ENCODE measurements around the gene HAUS2. TPM values are rescaled to one million over a fixed set of nuclear protein-coding genes. Genes with fewer than 3 reads are reported as not detected.
"Not testable (repeated sequence)": the region's sequence is repeated elsewhere in the genome, so short reads cannot be mapped to it uniquely, and the experiment has no call there.

Gene HAUS2
- total RNA-seq, 1 donor from 2014 or later: 17.1 TPM

DNA sequence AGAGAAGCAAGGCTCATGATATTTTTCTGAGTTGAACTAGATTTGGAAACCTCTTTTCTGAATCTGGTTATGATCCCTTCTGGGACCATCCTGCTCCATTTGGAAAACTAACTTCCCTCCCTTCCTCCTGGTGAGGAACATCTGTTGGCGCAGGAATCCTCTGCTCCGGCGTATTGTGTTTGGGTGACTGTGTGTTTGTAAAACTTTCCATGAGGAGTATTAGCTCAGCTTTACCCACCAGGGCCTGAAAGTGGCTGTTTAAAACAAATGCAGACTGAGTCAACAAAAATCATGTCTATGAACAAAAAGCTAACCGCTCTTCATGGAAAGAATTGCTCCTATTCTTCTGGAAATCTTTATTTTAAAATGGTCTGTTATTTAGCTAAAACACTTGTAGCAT is 44.5 kb downstream of the HAUS2 start:
- peaks cover 23% of the 10 kb centered on the region for H3K4me1 ChIP-seq
- no peak overlapping the region for H3K4me3 ChIP-seq
- intact Hi-C loops (cut with DNase I): no loop called here
- H3K27me3 ChIP-seq: no peaks in the 10 kb centered on the region
- H3K36me3 ChIP-seq: no peaks in the 10 kb centered on the region
- H3K9me3 ChIP-seq: no peaks in the 10 kb centered on the region
- no peak for DNase-seq
- TF ChIP-seq, protein P1, sequence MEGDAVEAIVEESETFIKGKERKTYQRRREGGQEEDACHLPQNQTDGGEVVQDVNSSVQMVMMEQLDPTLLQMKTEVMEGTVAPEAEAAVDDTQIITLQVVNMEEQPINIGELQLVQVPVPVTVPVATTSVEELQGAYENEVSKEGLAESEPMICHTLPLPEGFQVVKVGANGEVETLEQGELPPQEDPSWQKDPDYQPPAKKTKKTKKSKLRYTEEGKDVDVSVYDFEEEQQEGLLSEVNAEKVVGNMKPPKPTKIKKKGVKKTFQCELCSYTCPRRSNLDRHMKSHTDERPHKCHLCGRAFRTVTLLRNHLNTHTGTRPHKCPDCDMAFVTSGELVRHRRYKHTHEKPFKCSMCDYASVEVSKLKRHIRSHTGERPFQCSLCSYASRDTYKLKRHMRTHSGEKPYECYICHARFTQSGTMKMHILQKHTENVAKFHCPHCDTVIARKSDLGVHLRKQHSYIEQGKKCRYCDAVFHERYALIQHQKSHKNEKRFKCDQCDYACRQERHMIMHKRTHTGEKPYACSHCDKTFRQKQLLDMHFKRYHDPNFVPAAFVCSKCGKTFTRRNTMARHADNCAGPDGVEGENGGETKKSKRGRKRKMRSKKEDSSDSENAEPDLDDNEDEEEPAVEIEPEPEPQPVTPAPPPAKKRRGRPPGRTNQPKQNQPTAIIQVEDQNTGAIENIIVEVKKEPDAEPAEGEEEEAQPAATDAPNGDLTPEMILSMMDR (IDR thresholded peaks at IDR 0.05): no peak
- no peak for ATAC-seq
- H3K27ac ChIP-seq: no peak overlapping the region

DNA sequence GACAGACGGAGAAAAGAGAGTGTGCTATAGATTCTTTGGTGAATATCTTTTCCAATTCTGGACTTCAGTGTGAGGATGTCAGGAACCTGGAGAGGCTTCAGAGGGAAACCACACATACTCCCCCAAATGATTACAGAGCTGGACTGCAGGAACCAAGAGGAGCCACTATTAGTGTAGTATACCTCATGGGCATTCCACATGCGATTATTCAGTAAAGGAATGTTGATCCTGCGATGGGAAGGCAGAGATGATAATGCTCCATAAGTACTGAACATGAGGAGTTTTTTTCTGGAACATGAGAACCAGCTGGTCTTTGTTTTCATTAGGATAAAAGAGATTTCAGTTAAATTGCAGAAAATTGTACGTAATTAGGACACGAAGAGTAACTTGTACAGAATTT is 45.5 kb downstream of the HAUS2 start:
- H3K27ac ChIP-seq: no peak overlapping the region
- intact Hi-C loops (cut with DNase I): no loop called here
- TF ChIP-seq, protein P1 (IDR thresholded peaks at IDR 0.05): no peak
- peaks cover 23% of the 10 kb centered on the region for H3K4me1 ChIP-seq
- H3K36me3 ChIP-seq: no peaks in the 10 kb centered on the region
- H3K4me3 ChIP-seq: no peak overlapping the region
- DNase-seq (no peak), ATAC-seq (no peak)
- H3K9me3 ChIP-seq: no peaks in the 10 kb centered on the region
- H3K27me3 ChIP-seq: no peaks in the 10 kb centered on the region

DNA sequence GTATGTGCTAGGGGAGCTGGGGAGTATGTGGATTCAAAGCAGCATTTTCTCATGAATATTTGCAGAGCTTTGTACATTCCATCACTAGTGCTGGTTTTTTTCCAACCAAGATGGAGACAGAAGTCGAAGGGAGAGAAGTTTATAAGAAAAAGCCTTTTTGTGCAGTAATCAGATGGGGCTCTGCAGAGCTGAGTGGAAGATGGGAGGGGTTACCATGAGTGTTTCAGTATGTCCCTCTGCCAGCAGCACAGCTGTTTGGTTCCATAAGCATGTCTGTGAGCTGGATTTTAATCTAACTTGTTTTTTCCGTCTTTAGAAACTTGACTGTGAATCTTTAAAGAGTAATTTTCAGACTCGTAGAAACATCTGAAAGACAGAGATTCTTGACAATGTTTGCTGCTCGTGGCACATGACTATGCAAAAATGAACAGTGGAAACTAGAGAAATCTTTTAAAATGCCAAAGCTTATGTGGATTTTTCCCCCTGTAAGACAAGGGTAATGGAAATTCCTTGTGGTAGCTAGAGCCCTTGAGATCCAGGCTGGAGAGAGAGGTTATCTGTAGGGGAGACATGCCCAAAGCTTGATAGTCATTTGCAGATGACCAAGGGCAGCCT is 47.1 kb downstream of the HAUS2 start:
- peaks cover 23% of the 10 kb centered on the region for H3K4me1 ChIP-seq
- no peaks in the 10 kb centered on the region for H3K27me3 ChIP-seq
- DNase-seq (no peak), ATAC-seq (no peak)
- intact Hi-C loops (cut with DNase I): no loop called here
- TF ChIP-seq, protein P1 (IDR thresholded peaks at IDR 0.05): no peak
- H3K9me3 ChIP-seq: no peaks in the 10 kb centered on the region
- no peak overlapping the region for H3K4me3 ChIP-seq
- peak overlapping the region; percentile 55 for H3K27ac ChIP-seq
- H3K36me3 ChIP-seq: no peaks in the 10 kb centered on the region

DNA sequence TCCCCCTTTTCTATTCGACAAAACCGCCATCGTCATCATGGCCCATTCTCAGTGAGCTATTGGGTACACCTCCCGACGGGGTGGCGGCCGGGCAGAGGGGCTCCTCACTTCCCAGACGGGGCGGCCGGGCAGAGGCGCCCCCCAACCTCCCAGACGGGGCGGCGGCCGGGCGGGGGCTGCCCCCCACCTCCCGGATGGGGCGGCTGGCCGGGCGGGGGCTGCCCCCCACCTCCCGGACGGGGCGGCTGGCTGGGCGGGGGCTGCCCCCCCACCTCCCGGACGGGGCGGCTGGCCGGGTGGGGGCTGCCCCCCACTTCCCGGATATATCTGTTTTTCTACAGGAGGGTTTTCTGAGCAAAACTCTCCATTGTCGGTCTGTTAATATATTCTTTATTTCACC is 52.7 kb downstream of the HAUS2 start:
- ATAC-seq; H3K9me3 ChIP-seq; H3K36me3 ChIP-seq; H3K27me3 ChIP-seq; H3K27ac ChIP-seq; DNase-seq; intact Hi-C loops (cut with DNase I); H3K4me3 ChIP-seq: not testable (repeated sequence)
- H3K4me1 ChIP-seq: peaks cover 24% of the 10 kb centered on the region

DNA sequence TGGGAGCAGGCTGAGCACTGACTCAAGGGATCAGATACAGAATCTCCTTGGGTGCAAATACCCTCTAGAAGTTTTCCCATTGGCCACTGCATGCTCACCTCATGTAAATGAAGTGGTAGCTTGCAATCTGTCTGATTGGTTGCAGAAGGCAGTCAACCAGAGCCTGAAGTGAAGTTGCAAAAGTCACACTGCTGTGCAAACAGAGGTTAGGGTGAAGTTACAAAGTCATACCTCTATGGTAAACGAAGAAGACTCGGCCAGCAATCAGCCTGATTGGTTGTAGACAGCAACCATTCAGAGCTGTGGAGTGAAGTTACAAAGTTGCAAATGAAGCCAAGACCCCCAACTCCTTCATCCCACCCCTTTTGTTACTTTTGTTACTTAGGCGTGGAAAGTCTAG is 53.9 kb downstream of the HAUS2 start:
- intact Hi-C loops (cut with DNase I): no loop called here
- Histone ChIP-seq H3K27me3 (no peaks in the 10 kb centered on the region), H3K9me3 (no peaks in the 10 kb centered on the region), H3K4me1 (peaks cover 23% of the 10 kb centered on the region), H3K4me3 (no peak overlapping the region), H3K27ac (no peak overlapping the region), H3K36me3 (no peaks in the 10 kb centered on the region)
- ATAC-seq (no peak), DNase-seq (no peak)
- TF ChIP-seq, protein P1 (IDR thresholded peaks at IDR 0.05): no peak

DNA sequence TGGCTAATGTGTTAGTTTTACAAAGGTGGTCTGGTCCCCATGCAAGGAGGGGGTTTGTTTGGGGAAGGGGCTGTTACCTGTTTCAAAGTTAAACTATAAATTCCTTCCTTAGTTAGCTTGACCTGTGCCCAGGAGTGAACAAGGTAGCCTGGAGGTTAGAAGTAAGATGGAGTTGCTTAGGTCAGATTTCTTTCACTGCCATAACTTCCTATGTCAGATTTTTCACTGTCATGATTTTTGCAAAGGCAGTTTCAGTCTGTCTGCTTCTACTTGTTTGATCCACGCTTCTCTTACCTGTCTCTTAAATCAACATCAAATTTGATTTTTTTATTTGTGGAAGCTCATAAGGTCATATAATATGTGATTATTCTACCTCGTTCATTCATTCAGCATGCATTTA is 55.3 kb downstream of the HAUS2 start:
- TF ChIP-seq, protein P1 (IDR thresholded peaks at IDR 0.05): no peak
- ATAC-seq: no peak
- no peak for DNase-seq
- H3K27ac ChIP-seq: no peak overlapping the region
- no peak overlapping the region for H3K4me3 ChIP-seq
- H3K4me1 ChIP-seq: peaks cover 36% of the 10 kb centered on the region
- H3K27me3 ChIP-seq: no peaks in the 10 kb centered on the region
- intact Hi-C loops (cut with DNase I): no loop called here
- no peaks in the 10 kb centered on the region for H3K36me3 ChIP-seq
- H3K9me3 ChIP-seq: no peaks in the 10 kb centered on the region

Data from upper lobe of right lung (tissue), 1 donor.